ENCODE results near the gene PARD3. TPM values are rescaled to one million over a fixed set of nuclear protein-coding genes. Genes with fewer than 3 reads are reported as not detected.

PARD3 gene
- polyA plus RNA-seq, 1 donor from 2014 or later: 12.4 TPM

- no peak for TF ChIP-seq EZH2 (IDR thresholded peaks at IDR 0.05; ENCODE audit: borderline replicate concordance, insufficient read depth, low read length, poor library complexity, severe bottlenecking)
- TF ChIP-seq SMC3 (conservative IDR thresholded peaks at IDR 0.05; ENCODE audit: poor library complexity): no peak
- no peak for TF ChIP-seq EP300 (conservative IDR thresholded peaks at IDR 0.05; ENCODE audit: poor library complexity, severe bottlenecking)
- TF ChIP-seq TAF1 (IDR thresholded peaks at IDR 0.05; ENCODE audit: low read depth): no peak
- Histone ChIP-seq H3K4me3 (ENCODE audit: low read length) (no peak overlapping the region), H3K36me3 (ENCODE audit: insufficient read depth, low read length) (no peaks in the 10 kb centered on the region), H3K9ac (ENCODE audit: low read length) (no peak overlapping the region), H2AFZ (ENCODE audit: low read depth, low read length) (no peak overlapping the region), H3K27me3 (ENCODE audit: insufficient read depth, low read depth, low read length) (no peaks in the 10 kb centered on the region), H3K4me2 (ENCODE audit: low read length) (no peak overlapping the region), H3K9me2 (ENCODE audit: insufficient read depth, low read length) (no peaks in the 10 kb centered on the region), H3K79me2 (replicated peaks; ENCODE audit: insufficient read depth, low read length) (no peaks in the 10 kb centered on the region), H3K27ac (ENCODE audit: low read length) (no peak overlapping the region), H4K20me1 (ENCODE audit: insufficient read depth) (no peaks in the 10 kb centered on the region), H3F3A (ENCODE audit: insufficient read depth, low read length, poor library complexity, severe bottlenecking) (no peaks in the 10 kb centered on the region), H3K9me3 (ENCODE audit: low read length) (no peaks in the 10 kb centered on the region)
Measured at GRCh38 chr10:34413756-34414587, 401.1 kb downstream of the PARD3 start.

- H2AFZ ChIP-seq (ENCODE audit: low read depth, low read length): no peak overlapping the region
- H3K9me2 ChIP-seq (ENCODE audit: insufficient read depth, low read length): no peaks in the 10 kb centered on the region
- no peaks in the 10 kb centered on the region for H3F3A ChIP-seq (ENCODE audit: insufficient read depth, low read length, poor library complexity, severe bottlenecking)
- H3K27ac ChIP-seq (ENCODE audit: low read length): no peak overlapping the region
- H3K9me3 ChIP-seq (ENCODE audit: low read length): no peaks in the 10 kb centered on the region
- H4K20me1 ChIP-seq (ENCODE audit: insufficient read depth): no peaks in the 10 kb centered on the region
- no peak overlapping the region for H3K9ac ChIP-seq (ENCODE audit: low read length)
- no peaks in the 10 kb centered on the region for H3K27me3 ChIP-seq (ENCODE audit: insufficient read depth, low read depth, low read length)
- TF ChIP-seq TAF1 (IDR thresholded peaks at IDR 0.05; ENCODE audit: low read depth) (no peak), POLR2AphosphoS5 (IDR thresholded peaks at IDR 0.05) (no peak), EP300 (conservative IDR thresholded peaks at IDR 0.05; ENCODE audit: poor library complexity, severe bottlenecking) (no peak), RAD21 (conservative IDR thresholded peaks at IDR 0.05) (no peak), SMC3 (conservative IDR thresholded peaks at IDR 0.05; ENCODE audit: poor library complexity) (no peak), MXI1 (conservative IDR thresholded peaks at IDR 0.05; ENCODE audit: poor library complexity, severe bottlenecking) (no peak), EZH2 (IDR thresholded peaks at IDR 0.05; ENCODE audit: borderline replicate concordance, insufficient read depth, low read length, poor library complexity, severe bottlenecking) (no peak)
- TF ChIP-seq, protein P1, sequence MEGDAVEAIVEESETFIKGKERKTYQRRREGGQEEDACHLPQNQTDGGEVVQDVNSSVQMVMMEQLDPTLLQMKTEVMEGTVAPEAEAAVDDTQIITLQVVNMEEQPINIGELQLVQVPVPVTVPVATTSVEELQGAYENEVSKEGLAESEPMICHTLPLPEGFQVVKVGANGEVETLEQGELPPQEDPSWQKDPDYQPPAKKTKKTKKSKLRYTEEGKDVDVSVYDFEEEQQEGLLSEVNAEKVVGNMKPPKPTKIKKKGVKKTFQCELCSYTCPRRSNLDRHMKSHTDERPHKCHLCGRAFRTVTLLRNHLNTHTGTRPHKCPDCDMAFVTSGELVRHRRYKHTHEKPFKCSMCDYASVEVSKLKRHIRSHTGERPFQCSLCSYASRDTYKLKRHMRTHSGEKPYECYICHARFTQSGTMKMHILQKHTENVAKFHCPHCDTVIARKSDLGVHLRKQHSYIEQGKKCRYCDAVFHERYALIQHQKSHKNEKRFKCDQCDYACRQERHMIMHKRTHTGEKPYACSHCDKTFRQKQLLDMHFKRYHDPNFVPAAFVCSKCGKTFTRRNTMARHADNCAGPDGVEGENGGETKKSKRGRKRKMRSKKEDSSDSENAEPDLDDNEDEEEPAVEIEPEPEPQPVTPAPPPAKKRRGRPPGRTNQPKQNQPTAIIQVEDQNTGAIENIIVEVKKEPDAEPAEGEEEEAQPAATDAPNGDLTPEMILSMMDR (IDR thresholded peaks at IDR 0.05; ENCODE audit: poor library complexity, severe bottlenecking): no peak
- TF ChIP-seq, protein P2, sequence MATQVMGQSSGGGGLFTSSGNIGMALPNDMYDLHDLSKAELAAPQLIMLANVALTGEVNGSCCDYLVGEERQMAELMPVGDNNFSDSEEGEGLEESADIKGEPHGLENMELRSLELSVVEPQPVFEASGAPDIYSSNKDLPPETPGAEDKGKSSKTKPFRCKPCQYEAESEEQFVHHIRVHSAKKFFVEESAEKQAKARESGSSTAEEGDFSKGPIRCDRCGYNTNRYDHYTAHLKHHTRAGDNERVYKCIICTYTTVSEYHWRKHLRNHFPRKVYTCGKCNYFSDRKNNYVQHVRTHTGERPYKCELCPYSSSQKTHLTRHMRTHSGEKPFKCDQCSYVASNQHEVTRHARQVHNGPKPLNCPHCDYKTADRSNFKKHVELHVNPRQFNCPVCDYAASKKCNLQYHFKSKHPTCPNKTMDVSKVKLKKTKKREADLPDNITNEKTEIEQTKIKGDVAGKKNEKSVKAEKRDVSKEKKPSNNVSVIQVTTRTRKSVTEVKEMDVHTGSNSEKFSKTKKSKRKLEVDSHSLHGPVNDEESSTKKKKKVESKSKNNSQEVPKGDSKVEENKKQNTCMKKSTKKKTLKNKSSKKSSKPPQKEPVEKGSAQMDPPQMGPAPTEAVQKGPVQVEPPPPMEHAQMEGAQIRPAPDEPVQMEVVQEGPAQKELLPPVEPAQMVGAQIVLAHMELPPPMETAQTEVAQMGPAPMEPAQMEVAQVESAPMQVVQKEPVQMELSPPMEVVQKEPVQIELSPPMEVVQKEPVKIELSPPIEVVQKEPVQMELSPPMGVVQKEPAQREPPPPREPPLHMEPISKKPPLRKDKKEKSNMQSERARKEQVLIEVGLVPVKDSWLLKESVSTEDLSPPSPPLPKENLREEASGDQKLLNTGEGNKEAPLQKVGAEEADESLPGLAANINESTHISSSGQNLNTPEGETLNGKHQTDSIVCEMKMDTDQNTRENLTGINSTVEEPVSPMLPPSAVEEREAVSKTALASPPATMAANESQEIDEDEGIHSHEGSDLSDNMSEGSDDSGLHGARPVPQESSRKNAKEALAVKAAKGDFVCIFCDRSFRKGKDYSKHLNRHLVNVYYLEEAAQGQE (IDR thresholded peaks at IDR 0.05; ENCODE audit: borderline replicate concordance): no peak
- no peaks in the 10 kb centered on the region for H3K79me2 ChIP-seq (replicated peaks; ENCODE audit: insufficient read depth, low read length)
- no peaks in the 10 kb centered on the region for H3K36me3 ChIP-seq (ENCODE audit: insufficient read depth, low read length)
- no peak overlapping the region for H3K4me3 ChIP-seq (ENCODE audit: low read length)
- no peak overlapping the region for H3K4me2 ChIP-seq (ENCODE audit: low read length)
Measured at GRCh38 chr10:34413214-34413613, 401.9 kb downstream of the PARD3 start.
